ENCODE data around the gene LUC7L2. TPM values are rescaled to one million over a fixed set of nuclear protein-coding genes. Genes with fewer than 3 reads are reported as not detected.

Gene LUC7L2
- total and polyA plus RNA-seq, 10 of the 15 experiments (the other 5 are each of a cell fraction or from before 2014, with no cell fraction given): 31.7 to 98.7 (median 68.6) TPM

DNA sequence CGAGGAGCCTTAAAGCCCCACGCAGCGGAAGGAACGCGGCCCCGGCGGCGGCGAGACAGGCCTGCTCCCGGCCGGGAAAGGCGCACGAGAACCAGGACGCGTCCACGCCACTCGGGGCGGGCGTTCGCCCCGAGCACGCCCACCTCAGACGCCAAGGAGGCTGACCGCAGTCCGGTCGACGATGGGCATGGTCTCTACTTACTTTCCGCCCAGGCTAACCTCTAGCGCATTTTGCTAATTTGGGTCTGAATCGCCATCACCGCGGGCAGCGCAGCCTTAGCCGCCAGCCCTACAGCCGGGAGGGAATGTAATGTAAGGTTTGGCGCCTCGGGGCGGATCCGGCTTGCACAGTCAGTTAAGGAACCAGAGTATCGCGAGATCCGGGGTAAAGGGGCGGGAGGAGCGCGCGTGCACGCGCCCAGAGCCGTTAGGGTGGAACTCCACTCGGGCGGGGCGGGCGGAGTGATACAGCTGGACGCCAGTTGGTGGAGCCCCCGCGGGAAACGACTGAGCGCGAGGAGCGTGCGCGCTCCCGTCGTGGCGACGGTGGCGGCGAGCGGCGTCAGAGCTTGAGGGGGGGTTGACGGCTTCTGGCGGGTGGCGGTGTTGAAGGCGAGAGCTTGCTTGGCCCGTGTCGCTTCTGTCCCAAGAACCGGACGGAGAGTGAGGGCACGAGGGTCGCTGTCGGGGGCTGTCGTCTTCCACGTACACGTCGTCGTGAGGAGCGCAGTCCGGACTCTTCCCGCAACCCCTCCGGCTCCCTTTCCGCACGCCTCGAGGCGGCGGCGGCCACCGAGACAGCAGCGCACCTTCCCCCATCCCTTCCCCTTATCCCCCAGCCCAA is at the start of gene LUC7L2 (continued):
- TF ChIP-seq, protein P1, sequence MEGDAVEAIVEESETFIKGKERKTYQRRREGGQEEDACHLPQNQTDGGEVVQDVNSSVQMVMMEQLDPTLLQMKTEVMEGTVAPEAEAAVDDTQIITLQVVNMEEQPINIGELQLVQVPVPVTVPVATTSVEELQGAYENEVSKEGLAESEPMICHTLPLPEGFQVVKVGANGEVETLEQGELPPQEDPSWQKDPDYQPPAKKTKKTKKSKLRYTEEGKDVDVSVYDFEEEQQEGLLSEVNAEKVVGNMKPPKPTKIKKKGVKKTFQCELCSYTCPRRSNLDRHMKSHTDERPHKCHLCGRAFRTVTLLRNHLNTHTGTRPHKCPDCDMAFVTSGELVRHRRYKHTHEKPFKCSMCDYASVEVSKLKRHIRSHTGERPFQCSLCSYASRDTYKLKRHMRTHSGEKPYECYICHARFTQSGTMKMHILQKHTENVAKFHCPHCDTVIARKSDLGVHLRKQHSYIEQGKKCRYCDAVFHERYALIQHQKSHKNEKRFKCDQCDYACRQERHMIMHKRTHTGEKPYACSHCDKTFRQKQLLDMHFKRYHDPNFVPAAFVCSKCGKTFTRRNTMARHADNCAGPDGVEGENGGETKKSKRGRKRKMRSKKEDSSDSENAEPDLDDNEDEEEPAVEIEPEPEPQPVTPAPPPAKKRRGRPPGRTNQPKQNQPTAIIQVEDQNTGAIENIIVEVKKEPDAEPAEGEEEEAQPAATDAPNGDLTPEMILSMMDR (IDR thresholded peaks at IDR 0.05 in 2 of 3, conservative IDR thresholded peaks at IDR 0.05 in 1 of 3; ENCODE audit: control insufficient read depth in 2 of 3, extremely low read depth in 1 of 3, insufficient read depth in 1 of 3, low read depth in 3 of 3, low read length in 3 of 3): peak in 1 of 3 experiments; percentile 7; a peak in 2 of 6 replicates
- TF ChIP-seq RB1 (IDR thresholded peaks at IDR 0.05; ENCODE audit: borderline replicate concordance): peak; percentile 85
- TF ChIP-seq, protein P2, sequence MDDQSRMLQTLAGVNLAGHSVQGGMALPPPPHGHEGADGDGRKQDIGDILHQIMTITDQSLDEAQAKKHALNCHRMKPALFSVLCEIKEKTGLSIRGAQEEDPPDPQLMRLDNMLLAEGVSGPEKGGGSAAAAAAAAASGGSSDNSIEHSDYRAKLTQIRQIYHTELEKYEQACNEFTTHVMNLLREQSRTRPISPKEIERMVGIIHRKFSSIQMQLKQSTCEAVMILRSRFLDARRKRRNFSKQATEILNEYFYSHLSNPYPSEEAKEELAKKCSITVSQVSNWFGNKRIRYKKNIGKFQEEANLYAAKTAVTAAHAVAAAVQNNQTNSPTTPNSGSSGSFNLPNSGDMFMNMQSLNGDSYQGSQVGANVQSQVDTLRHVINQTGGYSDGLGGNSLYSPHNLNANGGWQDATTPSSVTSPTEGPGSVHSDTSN (IDR thresholded peaks at IDR 0.05; ENCODE audit: insufficient replicate concordance, low read depth, low read length): no peak
- no peak for TF ChIP-seq SREBF2 (IDR thresholded peaks at IDR 0.05; ENCODE audit: low read length)
- peak; percentile 99 for TF ChIP-seq PML (IDR thresholded peaks at IDR 0.05; ENCODE audit: low read length)
- TF ChIP-seq IKZF2 (IDR thresholded peaks at IDR 0.05): peak; percentile 61 to 70; a peak in 3 of 4 replicates
- TF ChIP-seq JUNB (IDR thresholded peaks at IDR 0.05): no peak
- no peak for TF ChIP-seq ATF7 (IDR thresholded peaks at IDR 0.05; ENCODE audit: low read depth)
- TF ChIP-seq, protein P3, sequence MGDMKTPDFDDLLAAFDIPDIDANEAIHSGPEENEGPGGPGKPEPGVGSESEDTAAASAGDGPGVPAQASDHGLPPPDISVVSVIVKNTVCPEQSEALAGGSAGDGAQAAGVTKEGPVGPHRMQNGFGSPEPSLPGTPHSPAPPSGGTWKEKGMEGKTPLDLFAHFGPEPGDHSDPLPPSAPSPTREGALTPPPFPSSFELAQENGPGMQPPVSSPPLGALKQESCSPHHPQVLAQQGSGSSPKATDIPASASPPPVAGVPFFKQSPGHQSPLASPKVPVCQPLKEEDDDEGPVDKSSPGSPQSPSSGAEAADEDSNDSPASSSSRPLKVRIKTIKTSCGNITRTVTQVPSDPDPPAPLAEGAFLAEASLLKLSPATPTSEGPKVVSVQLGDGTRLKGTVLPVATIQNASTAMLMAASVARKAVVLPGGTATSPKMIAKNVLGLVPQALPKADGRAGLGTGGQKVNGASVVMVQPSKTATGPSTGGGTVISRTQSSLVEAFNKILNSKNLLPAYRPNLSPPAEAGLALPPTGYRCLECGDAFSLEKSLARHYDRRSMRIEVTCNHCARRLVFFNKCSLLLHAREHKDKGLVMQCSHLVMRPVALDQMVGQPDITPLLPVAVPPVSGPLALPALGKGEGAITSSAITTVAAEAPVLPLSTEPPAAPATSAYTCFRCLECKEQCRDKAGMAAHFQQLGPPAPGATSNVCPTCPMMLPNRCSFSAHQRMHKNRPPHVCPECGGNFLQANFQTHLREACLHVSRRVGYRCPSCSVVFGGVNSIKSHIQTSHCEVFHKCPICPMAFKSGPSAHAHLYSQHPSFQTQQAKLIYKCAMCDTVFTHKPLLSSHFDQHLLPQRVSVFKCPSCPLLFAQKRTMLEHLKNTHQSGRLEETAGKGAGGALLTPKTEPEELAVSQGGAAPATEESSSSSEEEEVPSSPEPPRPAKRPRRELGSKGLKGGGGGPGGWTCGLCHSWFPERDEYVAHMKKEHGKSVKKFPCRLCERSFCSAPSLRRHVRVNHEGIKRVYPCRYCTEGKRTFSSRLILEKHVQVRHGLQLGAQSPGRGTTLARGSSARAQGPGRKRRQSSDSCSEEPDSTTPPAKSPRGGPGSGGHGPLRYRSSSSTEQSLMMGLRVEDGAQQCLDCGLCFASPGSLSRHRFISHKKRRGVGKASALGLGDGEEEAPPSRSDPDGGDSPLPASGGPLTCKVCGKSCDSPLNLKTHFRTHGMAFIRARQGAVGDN (IDR thresholded peaks at IDR 0.05): peak; percentile 69
- peak; percentile 53; the same call in 1 of the 2 replicates for TF ChIP-seq STAT1 (conservative IDR thresholded peaks at IDR 0.05)
- TF ChIP-seq HDAC2 (IDR thresholded peaks at IDR 0.05): no peak
- TF ChIP-seq TCF3 (IDR thresholded peaks at IDR 0.05; ENCODE audit: borderline replicate concordance, insufficient read depth, low read depth, low read length): peak; percentile 53; the same call in 1 of the 2 replicates
- TF ChIP-seq, protein P4, sequence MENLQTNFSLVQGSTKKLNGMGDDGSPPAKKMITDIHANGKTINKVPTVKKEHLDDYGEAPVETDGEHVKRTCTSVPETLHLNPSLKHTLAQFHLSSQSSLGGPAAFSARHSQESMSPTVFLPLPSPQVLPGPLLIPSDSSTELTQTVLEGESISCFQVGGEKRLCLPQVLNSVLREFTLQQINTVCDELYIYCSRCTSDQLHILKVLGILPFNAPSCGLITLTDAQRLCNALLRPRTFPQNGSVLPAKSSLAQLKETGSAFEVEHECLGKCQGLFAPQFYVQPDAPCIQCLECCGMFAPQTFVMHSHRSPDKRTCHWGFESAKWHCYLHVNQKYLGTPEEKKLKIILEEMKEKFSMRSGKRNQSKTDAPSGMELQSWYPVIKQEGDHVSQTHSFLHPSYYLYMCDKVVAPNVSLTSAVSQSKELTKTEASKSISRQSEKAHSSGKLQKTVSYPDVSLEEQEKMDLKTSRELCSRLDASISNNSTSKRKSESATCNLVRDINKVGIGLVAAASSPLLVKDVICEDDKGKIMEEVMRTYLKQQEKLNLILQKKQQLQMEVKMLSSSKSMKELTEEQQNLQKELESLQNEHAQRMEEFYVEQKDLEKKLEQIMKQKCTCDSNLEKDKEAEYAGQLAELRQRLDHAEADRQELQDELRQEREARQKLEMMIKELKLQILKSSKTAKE (IDR thresholded peaks at IDR 0.05; ENCODE audit: low read depth, poor library complexity, severe bottlenecking): no peak
- 0 out of 2 replicates have a peak, but pooled peaks have one; percentile 46 for TF ChIP-seq ZNF24 (IDR thresholded peaks at IDR 0.05)
- TF ChIP-seq CBX3 (IDR thresholded peaks at IDR 0.05; ENCODE audit: borderline replicate concordance, low read depth): no peak
- no peak for TF ChIP-seq SPI1 (IDR thresholded peaks at IDR 0.05; ENCODE audit: borderline replicate concordance, insufficient read depth, low read depth, low read length)
- TF ChIP-seq MEF2B (IDR thresholded peaks at IDR 0.05; ENCODE audit: partially characterized antibody, poor library complexity, severe bottlenecking): no peak
- TF ChIP-seq ZZZ3 (IDR thresholded peaks at IDR 0.05; ENCODE audit: control insufficient read depth, insufficient read length, low read depth): no peak
- no peak for TF ChIP-seq NR2C2 (IDR thresholded peaks at IDR 0.05; ENCODE audit: borderline replicate concordance, control insufficient read depth, insufficient read length, low read depth)
- no peak for TF ChIP-seq SUPT20H (IDR thresholded peaks at IDR 0.05; ENCODE audit: borderline replicate concordance, control insufficient read depth, low read depth, low read length)
